Measurements from ENCODE around the gene ZNF521. TPM values are rescaled to one million over a fixed set of nuclear protein-coding genes. Genes with fewer than 3 reads are reported as not detected.

The ZNF521 gene
- total RNA-seq, 1 experiment from 2014 or later = not detected

DNA sequence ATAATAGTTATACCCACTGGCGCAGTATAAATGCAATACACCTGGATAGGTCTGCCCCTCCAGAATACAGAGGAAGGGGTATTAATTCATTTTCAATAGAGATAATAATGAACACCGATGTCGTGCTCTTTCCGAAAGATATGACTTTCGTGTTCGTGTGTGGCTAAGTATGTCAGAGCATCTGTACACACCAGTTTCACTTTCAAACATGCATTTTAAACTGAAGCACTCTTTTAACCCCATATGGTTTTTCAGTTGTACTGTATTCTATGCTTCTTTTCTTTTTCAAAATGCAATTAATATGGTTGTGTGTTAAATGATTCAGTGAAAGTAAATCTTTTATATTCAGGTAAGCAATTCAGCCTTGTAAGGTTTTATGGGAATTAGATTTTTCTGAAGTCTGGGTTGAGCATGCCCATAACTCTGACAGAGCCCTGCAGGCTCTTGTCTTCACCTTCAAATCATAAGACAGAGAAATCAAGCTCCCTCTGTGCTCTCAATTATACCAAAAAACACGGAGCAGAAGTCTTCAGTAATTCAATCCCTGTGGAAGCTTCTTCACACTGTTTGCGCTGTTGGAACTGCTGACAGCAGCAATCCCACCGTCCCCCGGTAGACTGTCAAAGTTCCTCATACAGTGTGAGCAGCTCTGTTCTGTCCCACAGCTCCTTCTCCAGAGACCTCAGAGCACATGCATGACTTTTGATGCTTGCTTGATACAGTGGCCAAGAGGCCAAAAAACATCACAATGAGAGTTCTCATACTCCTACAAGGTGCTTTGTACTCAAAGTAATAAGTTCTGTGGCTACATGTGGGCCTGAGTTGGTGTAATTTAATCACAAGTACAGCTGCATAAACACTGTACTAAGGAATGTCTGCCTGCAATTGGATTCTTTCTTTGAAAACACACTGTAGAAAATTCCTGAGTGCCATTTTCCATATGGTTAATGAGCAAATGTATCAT lies 186.8 kb downstream of the ZNF521 start:
- Histone ChIP-seq H3K9me3 (ENCODE audit: low read depth, low read length, poor library complexity, severe bottlenecking) (no peaks in the 10 kb centered on the region), H3K36me3 (ENCODE audit: insufficient read depth, low read length, poor library complexity, severe bottlenecking) (no peaks in the 10 kb centered on the region), H3K27ac (ENCODE audit: low read depth, low read length, poor library complexity, severe bottlenecking) (no peak overlapping the region), H3K27me3 (replicated peaks; ENCODE audit: insufficient read depth, low read depth, low read length, poor library complexity) (peaks cover 4% of the 10 kb centered on the region), H3K4me3 (ENCODE audit: low read depth, low read length, poor library complexity, severe bottlenecking) (peak overlapping the region; percentile 27), H3K4me1 (ENCODE audit: insufficient read depth, low read length, poor library complexity, severe bottlenecking) (no peaks in the 10 kb centered on the region)
- intact Hi-C loops (cut with micrococcal nuclease; ENCODE audit: unreplicated experiment) = no loop called here
- ChIA-PET CTCF (no interaction called here), POLR2A (ENCODE audit: low non-redundant PET) (no interaction called here)
- no peak for TF ChIP-seq EZH2 (IDR thresholded peaks at IDR 0.05; ENCODE audit: borderline replicate concordance, low read depth, low read length, poor library complexity, severe bottlenecking)
- no peak for TF ChIP-seq CTCF (conservative IDR thresholded peaks at IDR 0.05; ENCODE audit: low read depth, low read length)
- DNase-seq (ENCODE audit: low spot score) = peak; percentile 7
- no TSS peak for BruUV-seq (replicated peaks)

GRCh38 chr18:25164211-25164847 lies 187.6 kb downstream of the ZNF521 start:
- Histone ChIP-seq H3K27me3 (replicated peaks; ENCODE audit: insufficient read depth, low read depth, low read length, poor library complexity) (peaks cover 4% of the 10 kb centered on the region), H3K9me3 (ENCODE audit: low read depth, low read length, poor library complexity, severe bottlenecking) (no peaks in the 10 kb centered on the region), H3K27ac (ENCODE audit: low read depth, low read length, poor library complexity, severe bottlenecking) (no peak overlapping the region), H3K4me3 (ENCODE audit: low read depth, low read length, poor library complexity, severe bottlenecking) (peak overlapping the region; percentile 27), H3K4me1 (ENCODE audit: insufficient read depth, low read length, poor library complexity, severe bottlenecking) (no peaks in the 10 kb centered on the region), H3K36me3 (ENCODE audit: insufficient read depth, low read length, poor library complexity, severe bottlenecking) (no peaks in the 10 kb centered on the region)
- no peak for TF ChIP-seq EZH2 (IDR thresholded peaks at IDR 0.05; ENCODE audit: borderline replicate concordance, low read depth, low read length, poor library complexity, severe bottlenecking)
- no peak for TF ChIP-seq CTCF (conservative IDR thresholded peaks at IDR 0.05; ENCODE audit: low read depth, low read length)
- ChIA-PET POLR2A (ENCODE audit: low non-redundant PET) (no interaction called here), CTCF (no interaction called here)
- no peak for DNase-seq (ENCODE audit: low spot score)
- intact Hi-C loops (cut with micrococcal nuclease; ENCODE audit: unreplicated experiment) = no loop called here
- no TSS peak for BruUV-seq (replicated peaks)

DNA sequence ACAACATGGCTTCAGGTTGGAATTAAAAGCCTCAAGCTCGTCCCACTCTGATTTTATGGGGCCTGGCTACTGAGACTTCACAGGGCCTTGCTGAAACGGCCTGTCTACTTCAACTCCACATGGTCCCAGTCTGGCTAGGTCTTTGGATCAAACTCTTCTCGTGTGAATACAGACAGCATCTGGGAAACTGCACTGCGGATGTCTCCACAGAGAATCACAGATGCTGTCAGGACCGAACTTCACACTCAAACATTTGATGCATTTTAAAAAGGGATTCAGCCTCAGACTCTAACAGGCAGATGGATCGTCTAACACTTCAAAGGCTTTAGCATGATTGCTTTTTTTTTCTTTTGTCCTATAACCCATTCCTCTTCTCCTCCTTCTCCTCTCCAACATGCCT lies 198.5 kb downstream of the ZNF521 start:
- no peak for TF ChIP-seq EZH2 (IDR thresholded peaks at IDR 0.05; ENCODE audit: borderline replicate concordance, low read depth, low read length, poor library complexity, severe bottlenecking)
- no peak for TF ChIP-seq CTCF (conservative IDR thresholded peaks at IDR 0.05; ENCODE audit: low read depth, low read length)
- Histone ChIP-seq H3K27me3 (replicated peaks; ENCODE audit: insufficient read depth, low read depth, low read length, poor library complexity) (no peaks in the 10 kb centered on the region), H3K9me3 (ENCODE audit: low read depth, low read length, poor library complexity, severe bottlenecking) (no peaks in the 10 kb centered on the region), H3K27ac (ENCODE audit: low read depth, low read length, poor library complexity, severe bottlenecking) (no peak overlapping the region), H3K36me3 (ENCODE audit: insufficient read depth, low read length, poor library complexity, severe bottlenecking) (no peaks in the 10 kb centered on the region), H3K4me1 (ENCODE audit: insufficient read depth, low read length, poor library complexity, severe bottlenecking) (no peaks in the 10 kb centered on the region), H3K4me3 (ENCODE audit: low read depth, low read length, poor library complexity, severe bottlenecking) (no peak overlapping the region)
- intact Hi-C loops (cut with micrococcal nuclease; ENCODE audit: unreplicated experiment) = no loop called here
- no TSS peak for BruUV-seq (replicated peaks)
- CTCF ChIA-PET = no interaction called here
- POLR2A ChIA-PET (ENCODE audit: low non-redundant PET) = no interaction called here
- no peak for DNase-seq (ENCODE audit: low spot score)
